DND-41 (cell line): ENCODE results near the gene RPL13A.
A peak's percentile ranks its signal among the peaks of the same experiment; 100 is the strongest.

ENCODE experiments used
- ATAC-seq: fragments of 200-7000 bp; cut with Tn5 transposase; 3 replicates; pipeline ENCODE4 v1.9.1; 2021; ENCODE audit warnings: low read depth; ENCODE audit not compliant: insufficient read depth
- DNase-seq: peaks from one replicate; pipeline ENCODE4 v3.0.0-alpha.2; 2020
- H2AFZ ChIP-seq: 2 replicates; pipeline ENCODE4 v1.6.0; 2012; ENCODE audit warnings: low read depth, low read length
- H3K27ac ChIP-seq: 2 replicates; pipeline ENCODE4 v1.5.1; 2012; ENCODE audit warnings: low read length, inconsistent platforms
- H3K27me3 ChIP-seq: fragments of 200-600 bp; sonication (generic); 2 replicates; pipeline ENCODE4 v1.6.0; 2012; ENCODE audit warnings: low read length, mild to moderate bottlenecking, inconsistent platforms; ENCODE audit not compliant: insufficient read depth, poor library complexity
- H3K36me3 ChIP-seq: 2 replicates; pipeline ENCODE4 v1.5.1; 2012; ENCODE audit warnings: low read length, inconsistent platforms; ENCODE audit not compliant: insufficient read depth
- H3K4me1 ChIP-seq: 2 replicates; pipeline ENCODE4 v1.5.1; 2012; ENCODE audit warnings: mild to moderate bottlenecking, low read length; ENCODE audit not compliant: insufficient read depth
- H3K4me2 ChIP-seq: 2 replicates; pipeline ENCODE4 v1.6.0; 2012; ENCODE audit warnings: mild to moderate bottlenecking, moderate library complexity, low read length, inconsistent platforms; ENCODE audit not compliant: insufficient read depth
- H3K4me3 ChIP-seq, 2 experiments: fragments of 200-600 bp in 1 of 2; shearing (Covaris generic) in 1 of 2; 2 replicates each; pipeline ENCODE4 v1.5.1; 2012 to 2016; ENCODE audit warnings: inconsistent platforms in 2 of 2, low read length in 2 of 2, mild to moderate bottlenecking in 2 of 2, low read depth in 1 of 2, moderate library complexity in 1 of 2
- H3K79me2 ChIP-seq: 2 replicates; pipeline ENCODE4 v1.6.0; 2012; ENCODE audit warnings: low read length, inconsistent platforms; ENCODE audit not compliant: insufficient read depth
- H3K9ac ChIP-seq: 2 replicates; pipeline ENCODE4 v1.6.0; 2012; ENCODE audit warnings: low read depth, mild to moderate bottlenecking, inconsistent platforms, low read length, moderate library complexity
- H3K9me3 ChIP-seq: 2 replicates; pipeline ENCODE4 v1.5.1; 2012; ENCODE audit warnings: low read length, moderate library complexity, mild to moderate bottlenecking, inconsistent platforms; ENCODE audit not compliant: insufficient read depth, severe bottlenecking
- H4K20me1 ChIP-seq: 2 replicates; pipeline ENCODE4 v1.6.0; 2012; ENCODE audit warnings: low read length; ENCODE audit not compliant: insufficient read depth
- CTCF ChIP-seq: IDR thresholded peaks from 2 replicates; pipeline ENCODE4 v1.5.1; 2012; ENCODE audit warnings: borderline replicate concordance, low read length, moderate library complexity, mild to moderate bottlenecking; ENCODE audit not compliant: poor library complexity, severe bottlenecking; ENCODE audit errors: extremely low read depth
- EZH2 ChIP-seq: IDR thresholded peaks from 3 replicates; pipeline ENCODE4 v1.6.1; 2012; ENCODE audit warnings: borderline replicate concordance, low read depth, mild to moderate bottlenecking, moderate library complexity, low read length, inconsistent platforms; ENCODE audit not compliant: severe bottlenecking

The RPL13A gene

GRCh38 chr19:49475191-49475917, 12.1 kb upstream of the RPL13A start:
- Histone ChIP-seq H3K79me2 (no peaks in the 10 kb centered on the region), H3K27ac (peak overlapping the region; percentile 78; the same call in 1 of the 2 replicates), H4K20me1 (no peaks in the 10 kb centered on the region), H3K4me1 (peaks cover 30% of the 10 kb centered on the region), H3K9ac (0 out of 2 replicates have a peak overlapping the region, but pooled peaks have one; percentile 80), H3K36me3 (peaks cover 9% of the 10 kb centered on the region), H3K9me3 (no peaks in the 10 kb centered on the region), H3K27me3 (no peaks in the 10 kb centered on the region), H2AFZ (no peak overlapping the region), H3K4me3 (no peak overlapping the region), H3K4me2 (peak overlapping the region; percentile 98; the same call in 1 of the 2 replicates)
- DNase-seq (no peak), ATAC-seq (no peak)
- no peak for TF ChIP-seq CTCF
- no peak for TF ChIP-seq EZH2

- Histone ChIP-seq H3K4me1 (peaks cover 30% of the 10 kb centered on the region), H3K27me3 (no peaks in the 10 kb centered on the region), H4K20me1 (no peaks in the 10 kb centered on the region), H3K9me3 (no peaks in the 10 kb centered on the region), H3K9ac (no peak overlapping the region), H2AFZ (no peak overlapping the region), H3K79me2 (no peaks in the 10 kb centered on the region), H3K36me3 (no peaks in the 10 kb centered on the region), H3K27ac (peak overlapping the region; percentile 32), H3K4me3 (no peak overlapping the region), H3K4me2 (no peak overlapping the region)
- ATAC-seq (no peak), DNase-seq (peak; percentile 47)
- TF ChIP-seq CTCF (peak; percentile 46), EZH2 (no peak)
Observed at GRCh38 chr19:49475995-49476880, 11.2 kb upstream of the RPL13A start.

- Histone ChIP-seq H3K4me3 (no peak overlapping the region), H3K4me1 (peaks cover under 1% of the 10 kb centered on the region), H3K9me3 (no peaks in the 10 kb centered on the region), H3K27me3 (no peaks in the 10 kb centered on the region), H3K79me2 (no peaks in the 10 kb centered on the region), H3K36me3 (no peaks in the 10 kb centered on the region), H4K20me1 (no peaks in the 10 kb centered on the region), H2AFZ (no peak overlapping the region), H3K9ac (no peak overlapping the region), H3K4me2 (no peak overlapping the region), H3K27ac (peak overlapping the region; percentile 16; the same call in 1 of the 2 replicates)
- ATAC-seq (no peak), DNase-seq (no peak)
- no peak for TF ChIP-seq EZH2
- no peak for TF ChIP-seq CTCF
Observed at GRCh38 chr19:49479975-49480628, 7.3 kb upstream of the RPL13A start.
